SJSA1 (cell line): ENCODE measurements around the gene RERE. TPM values are rescaled to one million over a fixed set of nuclear protein-coding genes. Genes with fewer than 3 reads are reported as not detected.
"Not testable (repeated sequence)": the region's sequence is repeated elsewhere in the genome, so short reads cannot be mapped to it uniquely, and the experiment has no call there.

Experiments used
- DNase-seq, 2 experiments: peaks; one replicate each; pipeline ENCODE4 v3.0.0-alpha.2; 2015 to 2020; ENCODE audit warnings: low spot score in 2 of 2, low read depth in 1 of 2
- H3K27ac ChIP-seq: fragments of 250-450 bp; sonication (Bioruptor Pico); 2 replicates; pipeline ENCODE4 v1.5.1; 2020; ENCODE audit warnings: mild to moderate bottlenecking, moderate library complexity
- H3K27me3 ChIP-seq: fragments of 250-450 bp; sonication (Bioruptor Pico); replicated peaks from 2 replicates; pipeline ENCODE4 v1.5.1; 2020; ENCODE audit warnings: mild to moderate bottlenecking, moderate library complexity
- H3K36me3 ChIP-seq: fragments of 250-450 bp; sonication (Bioruptor Pico); 2 replicates; pipeline ENCODE4 v1.5.1; 2020; ENCODE audit warnings: mild to moderate bottlenecking
- H3K4me1 ChIP-seq: fragments of 250-450 bp; sonication (Bioruptor Pico); replicated peaks from 2 replicates; pipeline ENCODE4 v1.6.1; 2021; ENCODE audit warnings: mild to moderate bottlenecking
- H3K4me3 ChIP-seq: fragments of 250-450 bp; sonication (Bioruptor Pico); 2 replicates; pipeline ENCODE4 v1.5.1; 2020; ENCODE audit warnings: mild to moderate bottlenecking
- H3K9me3 ChIP-seq: fragments of 250-450 bp; sonication (Bioruptor Pico); replicated peaks from 2 replicates; pipeline ENCODE4 v1.5.1; 2020; ENCODE audit warnings: mild to moderate bottlenecking
- total RNA-seq: library from RNA; depleted of rRNA; stranded (reverse); fragments of >200 nt; shearing (Covaris generic); gene quantifications from 2 replicates; pipeline ENCODE4 v1.2.3, GENCODE V29; 2014

RERE gene
- total RNA-seq, 1 experiment from 2014 or later, result 15.7 TPM

DNA sequence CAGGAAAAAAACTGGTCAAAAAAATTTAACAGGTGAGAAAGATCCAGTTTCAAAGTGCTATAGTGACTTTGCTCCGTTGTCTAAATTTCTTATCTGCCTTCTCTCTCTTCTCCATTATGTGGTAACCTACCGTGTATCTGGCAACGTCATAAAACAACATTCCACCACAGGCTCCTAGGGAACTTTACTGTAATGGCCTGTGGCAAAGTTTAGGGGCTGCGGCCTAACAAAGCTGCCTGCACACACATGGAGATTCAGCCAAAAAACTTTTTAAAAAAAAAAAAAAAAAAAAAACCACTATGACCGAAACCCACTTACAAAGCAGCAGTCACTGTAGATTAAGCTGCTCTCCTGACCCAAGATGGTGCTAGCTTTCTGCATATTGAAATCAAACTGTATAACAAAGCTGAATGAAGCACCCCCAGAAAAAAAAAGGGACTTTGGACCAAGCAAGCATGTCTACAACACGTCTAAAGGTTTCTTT, 296.9 kb downstream of the RERE start:
- H3K4me3 ChIP-seq, result no peak overlapping the region
- DNase-seq, result no peak

DNA sequence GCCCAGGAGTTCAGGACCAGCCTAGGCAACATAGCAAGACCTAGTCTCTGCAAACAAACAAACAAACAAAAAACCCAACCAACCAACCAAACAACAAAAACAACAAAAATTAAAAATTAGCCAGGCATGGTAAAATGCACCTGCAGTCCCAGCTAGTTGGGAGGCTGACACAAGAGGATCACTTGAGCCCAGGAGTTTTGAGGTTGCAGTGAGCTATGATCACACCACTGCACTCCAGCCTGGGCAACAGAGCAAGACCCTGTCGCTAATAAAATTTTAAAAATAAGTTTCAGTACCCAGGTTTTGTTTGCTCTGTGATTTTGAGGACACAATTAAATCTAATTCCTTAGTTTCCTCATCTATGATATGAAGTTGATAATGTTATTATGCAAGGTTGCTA, 298.3 kb downstream of the RERE start:
- no peaks in the 10 kb centered on the region for H3K27me3 ChIP-seq
- peaks cover 17% of the 10 kb centered on the region for H3K4me1 ChIP-seq
- no peaks in the 10 kb centered on the region for H3K9me3 ChIP-seq
- DNase-seq, result no peak
- no peak overlapping the region for H3K27ac ChIP-seq
- H3K4me3 ChIP-seq, result no peak overlapping the region
- peaks cover 4% of the 10 kb centered on the region; the same call in 1 of the 2 replicates for H3K36me3 ChIP-seq

More for the DNA sequence above, 296.9 kb downstream of the RERE start:
- no peaks in the 10 kb centered on the region for H3K27me3 ChIP-seq
- no peak overlapping the region for H3K27ac ChIP-seq
- peaks cover 31% of the 10 kb centered on the region for H3K4me1 ChIP-seq
- no peaks in the 10 kb centered on the region for H3K9me3 ChIP-seq
- H3K36me3 ChIP-seq, result peaks cover 4% of the 10 kb centered on the region; the same call in 1 of the 2 replicates

DNA sequence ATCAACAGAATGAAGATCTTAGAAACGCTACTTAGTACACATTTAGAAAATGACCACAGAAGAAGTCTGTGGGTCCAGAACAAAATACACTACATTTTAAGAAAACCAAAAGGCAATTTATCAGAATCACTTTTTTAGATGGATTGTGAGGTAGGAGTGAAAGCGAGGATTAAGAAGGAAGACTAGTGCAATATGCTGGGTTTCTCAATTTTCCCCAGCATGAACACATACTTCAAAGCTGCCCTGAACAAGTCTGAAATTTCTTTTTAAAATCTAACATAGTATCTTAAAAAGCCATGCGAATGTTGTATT, 299.0 kb downstream of the RERE start:
- Histone ChIP-seq H3K36me3 (peaks cover 4% of the 10 kb centered on the region; the same call in 1 of the 2 replicates), H3K4me3 (no peak overlapping the region), H3K27me3 (no peaks in the 10 kb centered on the region), H3K4me1 (peaks cover 17% of the 10 kb centered on the region), H3K9me3 (no peaks in the 10 kb centered on the region), H3K27ac (no peak overlapping the region)
- no peak for DNase-seq

DNA sequence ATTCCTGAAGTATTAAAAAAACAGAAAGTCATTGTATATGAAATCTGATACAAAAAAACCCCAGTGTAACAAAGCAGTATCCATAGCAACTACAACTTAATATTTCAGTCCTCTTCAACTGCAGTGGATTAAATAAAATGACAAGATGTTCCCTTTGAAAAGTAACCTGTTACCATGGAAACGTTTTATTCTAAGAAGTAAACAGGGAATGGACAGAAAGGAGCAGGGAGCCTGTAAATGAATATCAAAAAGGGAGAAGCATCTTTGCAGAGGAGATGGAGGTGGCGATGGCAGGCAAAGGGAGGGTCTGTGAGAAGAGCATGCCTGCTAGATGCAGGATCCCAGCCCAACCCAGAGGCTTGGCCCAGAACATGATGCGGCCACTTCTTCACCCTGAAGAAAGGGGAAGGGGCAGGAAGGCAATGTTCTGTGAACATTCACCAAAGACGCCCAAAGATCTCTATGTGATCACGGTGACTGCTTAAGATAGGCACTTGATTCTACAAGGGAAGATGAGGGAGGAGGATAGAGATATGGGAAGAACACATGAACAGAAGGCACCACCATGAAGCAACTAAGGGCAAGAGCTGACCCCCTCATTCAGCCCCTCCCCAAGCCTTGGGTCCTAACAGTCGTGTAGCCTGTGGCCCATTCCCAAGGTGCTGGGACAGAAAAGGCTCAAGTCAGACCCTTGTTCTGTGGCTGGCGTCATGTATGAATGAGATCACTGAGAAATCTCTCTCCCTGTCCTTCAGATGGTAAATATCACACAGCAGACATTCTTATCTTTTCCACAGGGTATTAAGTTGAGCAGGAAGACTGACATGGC, 299.6 kb downstream of the RERE start:
- H3K27me3 ChIP-seq, result no peaks in the 10 kb centered on the region
- peak overlapping the region; percentile 54 for H3K27ac ChIP-seq
- H3K36me3 ChIP-seq, result peaks cover 4% of the 10 kb centered on the region; the same call in 1 of the 2 replicates
- DNase-seq, result peak in 1 of 2 experiments; percentile 12
- H3K4me1 ChIP-seq, result peaks cover 17% of the 10 kb centered on the region
- no peaks in the 10 kb centered on the region for H3K9me3 ChIP-seq
- H3K4me3 ChIP-seq, result no peak overlapping the region

DNA sequence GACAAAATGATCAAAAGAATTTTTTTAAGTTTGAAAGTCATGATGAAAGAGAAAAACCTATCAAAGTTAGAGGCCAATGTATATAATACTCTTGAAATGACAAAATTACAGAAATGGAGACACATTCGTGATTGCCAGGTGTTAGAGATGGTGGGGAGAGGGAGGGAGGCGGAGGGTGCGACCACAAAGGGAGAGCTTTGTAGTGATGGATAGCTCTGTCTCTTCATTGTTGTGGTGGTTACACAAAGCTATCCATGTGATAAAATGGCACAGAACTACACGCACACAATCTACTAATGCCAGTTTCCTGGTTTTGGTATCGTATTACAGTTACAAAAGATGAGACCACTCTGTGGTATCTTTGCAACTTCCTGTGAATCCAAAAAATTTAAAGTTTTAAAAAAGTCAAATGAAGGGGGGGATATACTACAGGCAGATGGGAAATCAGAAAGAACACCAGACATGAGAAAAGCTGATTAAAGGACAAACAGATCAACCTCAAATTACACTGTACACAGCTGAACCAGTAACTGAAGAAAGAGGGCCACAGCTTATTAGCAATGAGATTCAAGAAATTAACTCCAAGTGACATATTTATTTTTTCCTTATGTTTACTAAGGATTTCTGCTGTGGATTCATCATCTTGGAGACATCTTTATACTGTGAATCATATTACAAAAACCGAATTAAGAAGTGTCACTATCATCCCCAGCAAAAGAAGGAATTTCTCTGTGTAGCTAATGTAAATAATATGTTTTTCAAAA, 300.5 kb downstream of the RERE start:
- H3K4me1 ChIP-seq, result peaks cover 17% of the 10 kb centered on the region
- no peak overlapping the region for H3K4me3 ChIP-seq
- DNase-seq, result peak in 1 of 2 experiments; percentile 22
- no peaks in the 10 kb centered on the region for H3K27me3 ChIP-seq
- no peaks in the 10 kb centered on the region for H3K9me3 ChIP-seq
- H3K36me3 ChIP-seq, result peaks cover 4% of the 10 kb centered on the region; the same call in 1 of the 2 replicates
- H3K27ac ChIP-seq, result peak overlapping the region; percentile 54

DNA sequence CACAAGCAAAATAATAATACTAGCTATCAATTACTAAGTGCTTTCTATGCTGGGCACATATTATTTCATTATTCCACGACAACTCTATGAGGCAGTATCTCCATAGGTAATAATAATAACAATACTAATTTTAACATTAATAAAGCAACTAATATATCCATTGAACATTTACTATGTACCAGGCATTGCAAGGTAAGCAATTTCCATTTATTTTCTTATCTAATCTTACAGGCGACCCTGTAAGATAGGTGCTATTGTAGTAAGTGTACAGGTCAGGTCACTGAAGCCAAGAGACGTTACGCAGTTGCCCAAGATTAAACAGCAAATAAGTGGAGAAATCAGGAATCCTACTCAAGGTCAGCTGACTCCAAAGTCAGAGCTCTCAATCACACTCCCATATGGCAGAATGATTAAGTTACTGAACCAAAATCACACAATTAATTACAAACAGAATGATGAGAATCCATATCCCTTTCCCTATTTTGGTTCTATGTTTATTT, 301.1 kb downstream of the RERE start:
- H3K27ac ChIP-seq, result peak overlapping the region; percentile 54; the same call in 1 of the 2 replicates
- no peak for DNase-seq
- H3K36me3 ChIP-seq, result peaks cover 4% of the 10 kb centered on the region; the same call in 1 of the 2 replicates
- H3K4me3 ChIP-seq, result no peak overlapping the region
- H3K27me3 ChIP-seq, result no peaks in the 10 kb centered on the region
- H3K4me1 ChIP-seq, result peaks cover 17% of the 10 kb centered on the region
- no peaks in the 10 kb centered on the region for H3K9me3 ChIP-seq

DNA sequence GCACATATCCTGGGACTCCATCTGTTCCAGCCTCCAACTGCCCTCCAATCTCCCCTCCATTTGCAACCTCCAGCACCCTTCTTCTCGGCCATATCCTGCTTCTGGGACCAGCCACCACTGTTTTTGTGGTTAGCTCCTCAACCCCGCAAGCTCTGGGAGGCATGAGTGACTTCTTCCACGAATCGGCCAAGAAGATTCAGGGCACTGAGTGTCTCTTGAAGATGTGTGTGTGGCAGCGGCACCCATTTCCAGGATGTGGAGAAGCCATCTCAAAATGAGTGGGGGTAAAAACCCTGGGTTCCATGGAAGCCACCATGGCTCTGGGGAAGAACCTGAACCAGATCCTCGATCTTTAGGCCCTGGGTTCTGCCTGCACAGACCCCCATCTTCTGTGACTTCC, 304.9 kb downstream of the RERE start:
- Histone ChIP-seq H3K4me1 (peaks cover 27% of the 10 kb centered on the region), H3K9me3 (no peaks in the 10 kb centered on the region), H3K36me3 (0 out of 2 replicates have a peak, but pooled peaks cover 4% of the 10 kb centered on the region), H3K4me3 (no peak overlapping the region), H3K27me3 (no peaks in the 10 kb centered on the region), H3K27ac (no peak overlapping the region)
- DNase-seq, result no peak

DNA sequence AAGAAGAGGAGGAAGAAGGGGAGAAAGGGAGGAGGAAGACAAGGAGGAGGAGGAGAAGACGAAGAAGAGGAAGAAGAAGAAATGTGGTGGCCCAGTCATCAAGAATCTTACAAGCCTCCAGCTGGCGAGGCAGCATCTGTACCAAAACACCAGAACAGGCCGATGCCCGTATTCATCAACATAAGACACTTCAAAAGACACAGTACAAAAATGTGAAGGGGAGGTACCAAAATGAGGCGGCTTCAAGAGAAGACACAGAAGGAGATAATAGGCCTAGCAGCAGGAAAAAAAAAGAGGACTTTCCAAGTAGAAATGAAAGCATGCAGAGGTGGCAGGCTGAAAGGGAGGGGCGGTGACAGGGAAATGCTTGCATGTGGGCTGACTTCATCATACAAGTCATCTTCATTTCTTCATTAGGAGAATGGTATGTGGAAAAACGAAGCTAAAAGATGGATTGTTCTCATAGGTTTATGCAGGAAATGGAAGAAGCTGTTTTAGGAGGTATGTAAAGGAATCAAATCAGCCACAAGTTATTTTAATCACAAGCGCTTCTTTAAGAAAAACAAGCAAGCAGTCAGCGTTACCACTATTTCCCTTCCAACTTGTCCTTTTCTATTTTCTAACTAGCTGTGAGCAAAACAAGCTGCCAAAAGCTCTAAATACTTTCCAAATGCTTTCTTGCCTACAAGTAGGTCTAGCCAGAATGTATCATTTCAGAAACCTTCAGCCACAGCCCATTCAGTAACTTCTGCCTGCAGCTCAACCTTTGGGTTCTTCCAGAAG, 307.2 kb downstream of the RERE start:
- H3K27ac ChIP-seq, result peak overlapping the region; percentile 32
- peak in 1 of 2 experiments; percentile 59 for DNase-seq

DNA sequence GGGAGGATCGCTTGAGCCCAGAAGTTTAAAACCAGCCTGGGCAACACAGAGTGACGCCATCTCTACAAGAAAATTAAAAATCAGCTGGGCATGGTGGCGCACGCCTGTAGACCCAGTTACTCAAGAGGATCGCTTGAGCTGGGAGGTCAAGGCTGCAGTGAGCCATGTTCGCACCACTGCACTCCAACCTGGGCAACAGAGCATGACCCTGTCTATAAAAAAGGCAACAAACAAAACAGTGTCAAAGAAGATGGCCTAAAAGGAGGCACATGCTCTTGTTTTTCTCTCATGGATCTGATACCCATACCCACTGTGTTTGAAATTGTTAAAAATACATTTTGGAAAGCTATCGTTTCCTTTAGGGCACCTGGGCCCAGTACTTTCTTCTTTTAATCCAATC, 307.9 kb downstream of the RERE start:
- Histone ChIP-seq H3K27ac (no peak overlapping the region; the same call in 1 of the 2 replicates), H3K9me3 (no peaks in the 10 kb centered on the region), H3K36me3 (0 out of 2 replicates have a peak, but pooled peaks cover 6% of the 10 kb centered on the region), H3K4me1 (peaks cover 14% of the 10 kb centered on the region), H3K27me3 (no peaks in the 10 kb centered on the region), H3K4me3 (no peak overlapping the region)
- no peak for DNase-seq

More for the DNA sequence above, 307.2 kb downstream of the RERE start:
- Histone ChIP-seq H3K9me3 (no peaks in the 10 kb centered on the region), H3K27me3 (no peaks in the 10 kb centered on the region), H3K4me1 (peaks cover 14% of the 10 kb centered on the region), H3K36me3 (0 out of 2 replicates have a peak, but pooled peaks cover 6% of the 10 kb centered on the region), H3K4me3 (no peak overlapping the region)

DNA sequence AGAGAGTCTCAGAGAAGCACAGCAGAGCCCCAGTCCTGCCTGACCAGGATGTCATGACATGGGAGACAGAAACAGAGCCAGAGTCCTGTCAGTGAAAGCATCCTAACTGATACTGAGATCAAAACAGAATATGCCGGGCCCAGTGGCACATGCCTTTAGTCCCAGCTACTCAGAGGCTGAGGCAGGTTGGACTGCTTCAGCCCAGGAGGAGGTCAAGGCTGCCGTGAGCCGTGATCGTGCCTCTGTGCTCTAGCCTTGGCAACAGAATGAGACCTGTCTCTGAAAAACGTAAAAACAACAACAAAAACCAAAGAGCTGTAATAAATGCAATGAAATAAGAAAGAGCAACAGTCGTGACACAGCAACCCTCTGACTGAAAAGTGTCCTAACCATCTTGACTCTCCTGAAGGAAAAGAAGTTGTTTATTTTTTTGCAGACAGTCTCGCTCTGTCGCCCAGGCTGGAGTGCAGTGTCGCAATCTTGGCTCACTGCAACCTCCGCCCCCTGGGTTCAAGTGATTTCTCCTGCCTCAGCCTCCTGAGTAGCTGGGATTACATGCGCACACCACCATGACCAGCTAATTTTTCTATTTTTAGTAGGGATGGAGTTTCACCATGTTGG, 310.3 kb downstream of the RERE start:
- DNase-seq, result no peak
- H3K9me3 ChIP-seq, result no peaks in the 10 kb centered on the region
- H3K27me3 ChIP-seq, result no peaks in the 10 kb centered on the region
- no peak overlapping the region for H3K27ac ChIP-seq
- H3K4me1 ChIP-seq, result peaks cover 14% of the 10 kb centered on the region
- no peak overlapping the region for H3K4me3 ChIP-seq
- H3K36me3 ChIP-seq, result 0 out of 2 replicates have a peak, but pooled peaks cover 6% of the 10 kb centered on the region

DNA sequence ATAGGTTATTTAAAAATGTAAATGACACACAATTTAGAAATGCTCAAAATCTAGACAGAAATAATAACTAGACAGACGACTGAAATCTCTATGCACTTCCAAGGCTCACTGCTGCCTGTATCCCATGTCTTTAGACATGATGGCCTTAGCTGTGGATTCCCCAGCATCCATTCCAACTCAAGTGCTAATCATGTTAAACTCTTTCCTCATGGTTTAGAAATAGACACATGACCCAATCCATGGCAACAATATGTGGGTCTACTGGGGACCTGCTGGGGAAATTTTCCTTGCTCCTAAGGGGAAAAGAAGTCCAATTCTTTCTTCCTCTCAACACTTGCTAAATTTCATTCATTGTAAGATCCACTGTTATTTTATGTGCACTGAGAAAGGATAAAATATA, 311.0 kb downstream of the RERE start:
- Histone ChIP-seq H3K9me3 (no peaks in the 10 kb centered on the region), H3K36me3 (0 out of 2 replicates have a peak, but pooled peaks cover 6% of the 10 kb centered on the region), H3K4me3 (no peak overlapping the region), H3K27me3 (no peaks in the 10 kb centered on the region), H3K4me1 (peaks cover 14% of the 10 kb centered on the region), H3K27ac (no peak overlapping the region)
- DNase-seq, result no peak

DNA sequence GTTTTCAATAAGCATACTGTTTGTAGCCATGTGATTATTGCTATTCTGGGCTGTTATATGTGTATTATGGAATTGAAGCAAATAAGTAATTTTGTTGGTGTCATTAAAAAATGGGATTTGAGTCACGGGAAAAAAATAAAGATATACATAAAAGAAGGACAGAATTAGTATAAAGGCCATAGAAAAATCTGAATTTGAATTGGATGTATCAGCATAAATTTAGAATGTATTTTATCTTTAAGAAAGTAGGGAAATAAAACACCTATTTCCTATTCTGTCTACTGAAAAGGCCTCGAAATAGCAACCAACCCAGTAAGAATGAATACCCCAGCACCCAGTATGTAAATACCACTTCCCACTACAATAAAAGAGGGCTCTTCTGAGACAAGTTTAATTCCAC, 313.6 kb downstream of the RERE start:
- Histone ChIP-seq H3K27ac (no peak overlapping the region), H3K4me3 (no peak overlapping the region), H3K27me3 (no peaks in the 10 kb centered on the region), H3K36me3 (0 out of 2 replicates have a peak, but pooled peaks cover 6% of the 10 kb centered on the region), H3K9me3 (no peaks in the 10 kb centered on the region), H3K4me1 (no peaks in the 10 kb centered on the region)
- no peak for DNase-seq

DNA sequence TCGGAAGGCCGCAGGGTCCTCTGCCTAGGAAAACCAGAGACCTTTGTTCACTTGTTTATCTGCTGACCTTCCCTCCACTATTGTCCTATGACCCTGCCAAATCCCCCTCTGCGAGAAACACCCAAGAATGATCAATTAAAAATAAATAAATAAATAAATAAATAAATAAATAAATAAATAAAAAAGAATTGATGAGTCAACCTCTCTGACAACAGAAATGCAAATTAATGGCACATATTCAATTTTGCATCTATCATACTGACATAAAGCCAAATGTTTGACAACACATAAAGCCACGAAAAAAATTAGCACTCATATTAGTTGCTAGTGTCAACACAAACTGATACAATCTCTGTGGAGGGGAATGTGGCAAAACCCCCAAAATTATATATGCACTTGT, 314.5 kb downstream of the RERE start:
- H3K4me3 ChIP-seq, H3K36me3 ChIP-seq, H3K4me1 ChIP-seq, DNase-seq, H3K27me3 ChIP-seq, H3K9me3 ChIP-seq, H3K27ac ChIP-seq: not testable (repeated sequence)
